SK-N-SH treated with all-trans-retinoic acid at 6 μM for 48 hours (cell line): ENCODE results near the gene TPM1.

Source experiments
- ATAC-seq: fragments of 200-7000 bp; cut with Tn5 transposase; 3 replicates; pipeline ENCODE4 v1.9.1; 2020; ENCODE audit warnings: mild to moderate bottlenecking, moderate library complexity
- CSDC2 ChIP-seq: fragments of 250-450 bp; sonication (Bioruptor Pico); IDR thresholded peaks from 2 replicates; pipeline ENCODE4 v1.5.0; 2020; ENCODE audit warnings: mild to moderate bottlenecking, moderate library complexity
- ESRRG ChIP-seq: fragments of 250-450 bp; sonication (Bioruptor Pico); IDR thresholded peaks from 2 replicates; pipeline ENCODE4 v1.6.1; 2021; ENCODE audit warnings: mild to moderate bottlenecking
- GLIS3 ChIP-seq: fragments of 250-450 bp; sonication (Bioruptor Pico); IDR thresholded peaks from 2 replicates; pipeline ENCODE4 v1.5.0; 2020; ENCODE audit warnings: mild to moderate bottlenecking, moderate library complexity
- ISL1 ChIP-seq: fragments of 250-450 bp; sonication (Bioruptor Pico); IDR thresholded peaks from 2 replicates; pipeline ENCODE4 v2.1.2; 2022; ENCODE audit warnings: mild to moderate bottlenecking, moderate library complexity
- PPARA ChIP-seq: fragments of 250-450 bp; sonication (Bioruptor Pico); IDR thresholded peaks from 2 replicates; pipeline ENCODE4 v1.5.0; 2020; ENCODE audit warnings: mild to moderate bottlenecking, borderline replicate concordance
- RARB ChIP-seq: fragments of 250-450 bp; sonication (Bioruptor Pico); IDR thresholded peaks from 2 replicates; pipeline ENCODE4 v1.8.0; 2021; ENCODE audit warnings: mild to moderate bottlenecking, moderate library complexity
- TCF4 ChIP-seq: fragments of 250-450 bp; sonication (Bioruptor Pico); IDR thresholded peaks from 2 replicates; pipeline ENCODE4 v1.8.0; 2021; ENCODE audit warnings: mild to moderate bottlenecking, moderate library complexity, borderline replicate concordance
- TOX ChIP-seq: fragments of 250-450 bp; sonication (Bioruptor Pico); IDR thresholded peaks from 2 replicates; pipeline ENCODE4 v1.8.0; 2021; ENCODE audit warnings: mild to moderate bottlenecking, moderate library complexity, borderline replicate concordance
- ZFP3 ChIP-seq: fragments of 250-450 bp; sonication (Bioruptor Pico); IDR thresholded peaks from 2 replicates; pipeline ENCODE4 v1.5.0; 2020; ENCODE audit warnings: mild to moderate bottlenecking, moderate library complexity
- ZFP30 ChIP-seq: fragments of 450-650 bp; formaldehyde crosslinking; IDR thresholded peaks from 2 replicates; pipeline ENCODE4 v1.5.0; 2022; ENCODE audit warnings: mild to moderate bottlenecking, moderate library complexity
- ZNF70 ChIP-seq: fragments of 450-650 bp; formaldehyde crosslinking; IDR thresholded peaks from 2 replicates; pipeline ENCODE4 v1.5.0; 2020; ENCODE audit warnings: mild to moderate bottlenecking, moderate library complexity
- TF ChIP-seq, protein P1 (sequence below): fragments of 250-450 bp; sonication (Bioruptor Pico); IDR thresholded peaks from 2 replicates; pipeline ENCODE4 v1.5.1; 2021; ENCODE audit warnings: mild to moderate bottlenecking, moderate library complexity
- TF ChIP-seq, protein P2 (sequence below): fragments of 250-450 bp; sonication (Bioruptor Pico); IDR thresholded peaks from 2 replicates; pipeline ENCODE4 v1.8.0; 2021; ENCODE audit warnings: low read depth, mild to moderate bottlenecking, moderate library complexity, borderline replicate concordance
- TF ChIP-seq, protein P3 (sequence below): fragments of 250-450 bp; sonication (Bioruptor Pico); IDR thresholded peaks from 2 replicates; pipeline ENCODE4 v1.5.0; 2020; ENCODE audit warnings: mild to moderate bottlenecking, moderate library complexity
- TF ChIP-seq, protein P4 (sequence below): fragments of 250-450 bp; sonication (Bioruptor Pico); IDR thresholded peaks from 2 replicates; pipeline ENCODE4 v1.5.1; 2020; ENCODE audit warnings: low read depth, mild to moderate bottlenecking, moderate library complexity

Gene TPM1

DNA sequence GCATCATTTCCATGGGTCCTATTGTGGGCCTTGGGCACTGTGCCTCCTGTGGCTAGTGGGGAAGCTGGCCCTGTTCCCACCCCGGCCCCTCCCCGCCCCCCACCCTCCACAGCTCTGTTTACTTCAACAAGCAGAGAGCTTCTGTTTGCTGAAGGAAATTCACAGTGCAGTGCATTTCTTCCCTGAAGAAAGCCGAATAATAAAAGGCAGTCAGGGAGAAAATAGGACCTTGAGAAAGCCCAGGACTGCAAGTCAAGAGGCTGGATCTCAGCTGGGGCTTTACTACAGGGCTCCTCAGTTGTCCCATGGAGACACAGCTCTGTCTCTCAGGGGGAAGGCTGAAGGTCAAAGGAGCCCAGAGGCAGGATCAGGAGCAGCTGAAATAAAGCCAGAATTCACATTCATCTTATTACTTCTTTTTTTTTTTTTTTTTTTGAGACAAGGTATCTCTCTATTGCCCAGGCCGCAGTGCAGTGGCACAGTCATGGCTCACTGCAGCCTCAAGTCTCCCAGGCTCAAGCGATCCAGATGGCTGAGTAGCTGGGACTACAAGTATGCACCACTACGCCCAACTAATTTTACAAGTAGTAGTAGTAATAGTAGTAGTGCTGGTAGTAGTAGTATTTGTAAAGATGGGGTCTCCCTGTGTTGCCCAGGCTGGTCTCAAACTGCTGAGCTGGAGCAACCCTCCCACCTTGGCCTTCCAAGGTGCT is 46.1 kb downstream of the TPM1 start:
- no peak for TF ChIP-seq RARB
- TF ChIP-seq, protein P1, sequence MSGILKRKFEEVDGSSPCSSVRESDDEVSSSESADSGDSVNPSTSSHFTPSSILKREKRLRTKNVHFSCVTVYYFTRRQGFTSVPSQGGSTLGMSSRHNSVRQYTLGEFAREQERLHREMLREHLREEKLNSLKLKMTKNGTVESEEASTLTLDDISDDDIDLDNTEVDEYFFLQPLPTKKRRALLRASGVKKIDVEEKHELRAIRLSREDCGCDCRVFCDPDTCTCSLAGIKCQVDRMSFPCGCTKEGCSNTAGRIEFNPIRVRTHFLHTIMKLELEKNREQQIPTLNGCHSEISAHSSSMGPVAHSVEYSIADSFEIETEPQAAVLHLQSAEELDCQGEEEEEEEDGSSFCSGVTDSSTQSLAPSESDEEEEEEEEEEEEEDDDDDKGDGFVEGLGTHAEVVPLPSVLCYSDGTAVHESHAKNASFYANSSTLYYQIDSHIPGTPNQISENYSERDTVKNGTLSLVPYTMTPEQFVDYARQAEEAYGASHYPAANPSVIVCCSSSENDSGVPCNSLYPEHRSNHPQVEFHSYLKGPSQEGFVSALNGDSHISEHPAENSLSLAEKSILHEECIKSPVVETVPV = no peak
- no peak for TF ChIP-seq CSDC2
- TF ChIP-seq, protein P2, sequence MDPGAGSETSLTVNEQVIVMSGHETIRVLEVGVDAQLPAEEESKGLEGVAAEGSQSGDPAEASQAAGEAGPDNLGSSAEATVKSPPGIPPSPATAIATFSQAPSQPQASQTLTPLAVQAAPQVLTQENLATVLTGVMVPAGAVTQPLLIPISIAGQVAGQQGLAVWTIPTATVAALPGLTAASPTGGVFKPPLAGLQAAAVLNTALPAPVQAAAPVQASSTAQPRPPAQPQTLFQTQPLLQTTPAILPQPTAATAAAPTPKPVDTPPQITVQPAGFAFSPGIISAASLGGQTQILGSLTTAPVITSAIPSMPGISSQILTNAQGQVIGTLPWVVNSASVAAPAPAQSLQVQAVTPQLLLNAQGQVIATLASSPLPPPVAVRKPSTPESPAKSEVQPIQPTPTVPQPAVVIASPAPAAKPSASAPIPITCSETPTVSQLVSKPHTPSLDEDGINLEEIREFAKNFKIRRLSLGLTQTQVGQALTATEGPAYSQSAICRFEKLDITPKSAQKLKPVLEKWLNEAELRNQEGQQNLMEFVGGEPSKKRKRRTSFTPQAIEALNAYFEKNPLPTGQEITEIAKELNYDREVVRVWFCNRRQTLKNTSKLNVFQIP (CRISPR knock-in tag) = no peak
- no peak for TF ChIP-seq TOX (CRISPR knock-in tag)
- TF ChIP-seq ISL1 (CRISPR knock-in tag) = no peak
- TF ChIP-seq ZFP30 (CRISPR knock-in tag) = no peak
- TF ChIP-seq ZFP3 = no peak
- TF ChIP-seq ESRRG (CRISPR knock-in tag) = no peak
- ATAC-seq = peak; percentile 1; the same call in 2 of the 3 replicates

DNA sequence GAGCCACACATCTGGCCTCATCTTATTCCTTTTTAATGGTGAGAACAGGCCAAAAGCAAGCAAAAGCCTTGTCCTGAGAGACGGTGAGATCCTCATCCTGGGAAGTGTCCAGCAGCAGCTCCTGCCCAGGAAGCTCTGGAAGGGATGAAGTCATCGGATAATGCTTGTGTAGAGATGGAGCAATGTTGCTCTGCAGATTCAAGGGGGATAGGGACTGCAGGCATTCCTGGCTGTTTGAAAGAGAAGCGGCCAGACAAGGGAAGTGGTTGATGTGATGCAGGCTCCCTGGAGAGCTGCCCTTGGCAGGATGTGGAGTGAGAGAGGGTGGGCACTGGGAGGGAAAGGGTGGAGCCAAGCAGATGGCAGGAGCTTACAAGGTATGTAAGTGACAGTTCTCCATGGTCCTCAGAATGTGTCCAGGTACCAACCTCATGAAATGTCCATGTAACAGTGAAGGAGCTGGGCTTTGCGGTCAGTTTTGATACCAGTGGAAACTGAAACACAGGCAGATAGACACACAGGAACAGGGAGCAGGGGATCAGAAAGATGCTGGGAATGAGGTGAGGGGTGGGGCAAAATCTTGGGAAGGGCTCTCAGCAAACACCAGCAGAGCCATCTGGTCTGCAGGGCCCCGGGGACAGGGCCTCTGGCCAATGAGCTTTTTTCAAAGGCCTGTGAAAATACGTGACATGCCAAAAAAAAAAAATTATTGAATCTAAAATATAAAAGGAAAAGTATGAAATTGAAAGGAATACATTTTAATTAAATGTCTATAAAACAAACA is 46.9 kb downstream of the TPM1 start:
- TF ChIP-seq ZFP3 = peak; percentile 77; the same call in 1 of the 2 replicates
- no peak for TF ChIP-seq PPARA (CRISPR knock-in tag)
- TF ChIP-seq, protein P3, sequence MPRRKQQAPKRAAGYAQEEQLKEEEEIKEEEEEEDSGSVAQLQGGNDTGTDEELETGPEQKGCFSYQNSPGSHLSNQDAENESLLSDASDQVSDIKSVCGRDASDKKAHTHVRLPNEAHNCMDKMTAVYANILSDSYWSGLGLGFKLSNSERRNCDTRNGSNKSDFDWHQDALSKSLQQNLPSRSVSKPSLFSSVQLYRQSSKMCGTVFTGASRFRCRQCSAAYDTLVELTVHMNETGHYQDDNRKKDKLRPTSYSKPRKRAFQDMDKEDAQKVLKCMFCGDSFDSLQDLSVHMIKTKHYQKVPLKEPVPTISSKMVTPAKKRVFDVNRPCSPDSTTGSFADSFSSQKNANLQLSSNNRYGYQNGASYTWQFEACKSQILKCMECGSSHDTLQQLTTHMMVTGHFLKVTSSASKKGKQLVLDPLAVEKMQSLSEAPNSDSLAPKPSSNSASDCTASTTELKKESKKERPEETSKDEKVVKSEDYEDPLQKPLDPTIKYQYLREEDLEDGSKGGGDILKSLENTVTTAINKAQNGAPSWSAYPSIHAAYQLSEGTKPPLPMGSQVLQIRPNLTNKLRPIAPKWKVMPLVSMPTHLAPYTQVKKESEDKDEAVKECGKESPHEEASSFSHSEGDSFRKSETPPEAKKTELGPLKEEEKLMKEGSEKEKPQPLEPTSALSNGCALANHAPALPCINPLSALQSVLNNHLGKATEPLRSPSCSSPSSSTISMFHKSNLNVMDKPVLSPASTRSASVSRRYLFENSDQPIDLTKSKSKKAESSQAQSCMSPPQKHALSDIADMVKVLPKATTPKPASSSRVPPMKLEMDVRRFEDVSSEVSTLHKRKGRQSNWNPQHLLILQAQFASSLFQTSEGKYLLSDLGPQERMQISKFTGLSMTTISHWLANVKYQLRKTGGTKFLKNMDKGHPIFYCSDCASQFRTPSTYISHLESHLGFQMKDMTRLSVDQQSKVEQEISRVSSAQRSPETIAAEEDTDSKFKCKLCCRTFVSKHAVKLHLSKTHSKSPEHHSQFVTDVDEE (CRISPR knock-in tag) = peak; percentile 31; the same call in 1 of the 2 replicates
- TF ChIP-seq, protein P4, sequence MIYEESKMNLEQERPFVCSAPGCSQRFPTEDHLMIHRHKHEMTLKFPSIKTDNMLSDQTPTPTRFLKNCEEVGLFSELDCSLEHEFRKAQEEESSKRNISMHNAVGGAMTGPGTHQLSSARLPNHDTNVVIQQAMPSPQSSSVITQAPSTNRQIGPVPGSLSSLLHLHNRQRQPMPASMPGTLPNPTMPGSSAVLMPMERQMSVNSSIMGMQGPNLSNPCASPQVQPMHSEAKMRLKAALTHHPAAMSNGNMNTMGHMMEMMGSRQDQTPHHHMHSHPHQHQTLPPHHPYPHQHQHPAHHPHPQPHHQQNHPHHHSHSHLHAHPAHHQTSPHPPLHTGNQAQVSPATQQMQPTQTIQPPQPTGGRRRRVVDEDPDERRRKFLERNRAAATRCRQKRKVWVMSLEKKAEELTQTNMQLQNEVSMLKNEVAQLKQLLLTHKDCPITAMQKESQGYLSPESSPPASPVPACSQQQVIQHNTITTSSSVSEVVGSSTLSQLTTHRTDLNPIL = peak; percentile 88
- 0 out of 2 replicates have a peak, but pooled peaks have one; percentile 21 for TF ChIP-seq ZNF70 (CRISPR knock-in tag)
- TF ChIP-seq TCF4 (CRISPR knock-in tag) = peak; percentile 52
- TF ChIP-seq, protein P2 (CRISPR knock-in tag) = no peak
- TF ChIP-seq ISL1 (CRISPR knock-in tag) = peak; percentile 75
- TF ChIP-seq GLIS3 (CRISPR knock-in tag) = no peak
- peak; percentile 91 for ATAC-seq

DNA sequence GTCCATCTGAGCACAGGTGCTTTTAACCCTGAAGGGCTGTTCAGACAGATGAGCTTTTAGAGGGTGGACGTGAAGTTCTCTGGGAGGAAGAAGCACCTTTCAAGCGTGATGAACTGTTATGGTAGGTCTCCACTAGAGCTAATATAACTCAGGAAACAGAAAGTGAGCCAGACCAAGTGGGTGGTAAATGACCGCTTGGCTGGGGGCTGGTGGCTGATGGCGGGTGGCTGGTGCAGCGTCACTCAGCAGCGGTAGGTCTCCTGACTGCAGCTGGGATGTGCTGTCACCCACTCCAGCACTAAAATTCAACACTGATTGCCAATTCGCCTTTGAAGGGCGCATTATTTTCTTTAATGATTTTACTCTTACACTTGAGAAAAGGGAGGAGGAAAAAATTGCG is 47.9 kb downstream of the TPM1 start:
- TF ChIP-seq ESRRG (CRISPR knock-in tag) (no peak), GLIS3 (CRISPR knock-in tag) (no peak), CSDC2 (no peak), ZFP30 (CRISPR knock-in tag) (no peak), PPARA (CRISPR knock-in tag) (no peak)
- TF ChIP-seq, protein P2 (CRISPR knock-in tag) = no peak
- ATAC-seq = no peak
